Measurements from ENCODE around the gene ARID3A.

Gene ARID3A

GRCh38 chr19:960020-960419 lies 34.2 kb downstream of the ARID3A start:
- no peak overlapping the region for H3K4me3 ChIP-seq (ENCODE audit: low read depth, low read length)
- no peak for DNase-seq (ENCODE audit: low read depth)
- in situ Hi-C loops (cut with HindIII; ENCODE audit: low sequenced_read_pairs), result no loop called here
- no peak for TF ChIP-seq CTCF (IDR thresholded peaks at IDR 0.05; ENCODE audit: low read depth, low read length, missing control alignments)

- DNase-seq (ENCODE audit: low read depth), result no peak
- in situ Hi-C loops (cut with HindIII; ENCODE audit: low sequenced_read_pairs), result no loop called here
- no peak overlapping the region for H3K4me3 ChIP-seq (ENCODE audit: low read depth, low read length)
- no peak for TF ChIP-seq CTCF (IDR thresholded peaks at IDR 0.05; ENCODE audit: low read depth, low read length, missing control alignments)
Observed at GRCh38 chr19:960601-960938, 34.7 kb downstream of the ARID3A start.

GRCh38 chr19:961866-962620 lies 36.2 kb downstream of the ARID3A start:
- in situ Hi-C loops (cut with HindIII; ENCODE audit: low sequenced_read_pairs), result no loop called here
- no peak for TF ChIP-seq CTCF (IDR thresholded peaks at IDR 0.05; ENCODE audit: low read depth, low read length, missing control alignments)
- DNase-seq (ENCODE audit: low read depth), result no peak
- H3K4me3 ChIP-seq (ENCODE audit: low read depth, low read length), result no peak overlapping the region

- TF ChIP-seq CTCF (IDR thresholded peaks at IDR 0.05; ENCODE audit: low read depth, low read length, missing control alignments), result no peak
- in situ Hi-C loops (cut with HindIII; ENCODE audit: low sequenced_read_pairs), result no loop called here
- no peak overlapping the region for H3K4me3 ChIP-seq (ENCODE audit: low read depth, low read length)
- no peak for DNase-seq (ENCODE audit: low read depth)
Observed at GRCh38 chr19:962683-963400, 37.0 kb downstream of the ARID3A start.

GRCh38 chr19:963486-963951 lies 37.7 kb downstream of the ARID3A start:
- DNase-seq (ENCODE audit: low read depth), result no peak
- in situ Hi-C loops (cut with HindIII; ENCODE audit: low sequenced_read_pairs), result no loop called here
- no peak for TF ChIP-seq CTCF (IDR thresholded peaks at IDR 0.05; ENCODE audit: low read depth, low read length, missing control alignments)
- H3K4me3 ChIP-seq (ENCODE audit: low read depth, low read length), result no peak overlapping the region

- no peak overlapping the region for H3K4me3 ChIP-seq (ENCODE audit: low read depth, low read length)
- TF ChIP-seq CTCF (IDR thresholded peaks at IDR 0.05; ENCODE audit: low read depth, low read length, missing control alignments), result no peak
- DNase-seq (ENCODE audit: low read depth), result no peak
- in situ Hi-C loops (cut with HindIII; ENCODE audit: low sequenced_read_pairs), result no loop called here
Observed at GRCh38 chr19:964116-964520, 38.3 kb downstream of the ARID3A start.

Data from astrocyte of the cerebellum (primary cell).